Stimulated activated CD8-positive, alpha-beta memory T cell treated with anti-CD3 and anti-CD28 coated beads, Interleukin-4, amount 100 ng/mL, for 48 hours (primary cell): ENCODE measurements around the gene CLSTN2.

Source experiments
- DNase-seq: peaks from one replicate; pipeline ENCODE4 v3.0.0-alpha.2; 2020

Gene CLSTN2

GRCh38 chr3:140530131-140530530 lies 595.1 kb downstream of the CLSTN2 start:
- no peak for DNase-seq

- no peak for DNase-seq
Observed at GRCh38 chr3:140530603-140531002, 595.6 kb downstream of the CLSTN2 start.

GRCh38 chr3:140532793-140533330 lies 597.9 kb downstream of the CLSTN2 start:
- no peak for DNase-seq

GRCh38 chr3:140536926-140537726 lies 602.1 kb downstream of the CLSTN2 start:
- DNase-seq: no peak

- DNase-seq: no peak
Observed at GRCh38 chr3:140537727-140538082, 602.7 kb downstream of the CLSTN2 start.

- no peak for DNase-seq
Observed at GRCh38 chr3:140540262-140540661, 605.3 kb downstream of the CLSTN2 start.

- no peak for DNase-seq
Observed at GRCh38 chr3:140541975-140542653, 607.1 kb downstream of the CLSTN2 start.

- no peak for DNase-seq
Observed at GRCh38 chr3:140545197-140545596, 610.2 kb downstream of the CLSTN2 start.

- no peak for DNase-seq
Observed at GRCh38 chr3:140545756-140546155, 610.8 kb downstream of the CLSTN2 start.

GRCh38 chr3:140546649-140547048 lies 611.7 kb downstream of the CLSTN2 start:
- no peak for DNase-seq

GRCh38 chr3:140552403-140552802 lies 617.4 kb downstream of the CLSTN2 start:
- DNase-seq: no peak

- no peak for DNase-seq
Observed at GRCh38 chr3:140552898-140553297, 617.9 kb downstream of the CLSTN2 start.

- DNase-seq: no peak
Observed at GRCh38 chr3:140553591-140553990, 618.6 kb downstream of the CLSTN2 start.

- no peak for DNase-seq
Observed at GRCh38 chr3:140555666-140556065, 620.7 kb downstream of the CLSTN2 start.

- DNase-seq: no peak
Observed at GRCh38 chr3:140557476-140557875, 622.5 kb downstream of the CLSTN2 start.

GRCh38 chr3:140559546-140559945 lies 624.6 kb downstream of the CLSTN2 start:
- no peak for DNase-seq

- no peak for DNase-seq
Observed at GRCh38 chr3:140563206-140563760, 628.3 kb downstream of the CLSTN2 start.

- no peak for DNase-seq
Observed at GRCh38 chr3:140568131-140568530, 633.1 kb downstream of the CLSTN2 start.

- no peak for DNase-seq
Observed at GRCh38 chr3:140568842-140569520, 634.0 kb downstream of the CLSTN2 start.

GRCh38 chr3:140570602-140571001 lies 635.6 kb downstream of the CLSTN2 start:
- no peak for DNase-seq

GRCh38 chr3:140571836-140572235 lies 636.9 kb downstream of the CLSTN2 start:
- no peak for DNase-seq

- DNase-seq: no peak
Observed at GRCh38 chr3:140572334-140572733, 637.3 kb downstream of the CLSTN2 start.

GRCh38 chr3:140573011-140573410 lies 638.0 kb downstream of the CLSTN2 start:
- no peak for DNase-seq
